ENCODE results near the gene ATP2B3. TPM values are rescaled to one million over a fixed set of nuclear protein-coding genes. Genes with fewer than 3 reads are reported as not detected.
A peak's percentile ranks its signal among the peaks of the same experiment; 100 is the strongest.

Gene ATP2B3
- total and polyA plus RNA-seq, 9 of the 15 experiments (the other 6 are each of a cell fraction or from before 2014, with no cell fraction given) = 0.04 TPM; not detected in 8

DNA sequence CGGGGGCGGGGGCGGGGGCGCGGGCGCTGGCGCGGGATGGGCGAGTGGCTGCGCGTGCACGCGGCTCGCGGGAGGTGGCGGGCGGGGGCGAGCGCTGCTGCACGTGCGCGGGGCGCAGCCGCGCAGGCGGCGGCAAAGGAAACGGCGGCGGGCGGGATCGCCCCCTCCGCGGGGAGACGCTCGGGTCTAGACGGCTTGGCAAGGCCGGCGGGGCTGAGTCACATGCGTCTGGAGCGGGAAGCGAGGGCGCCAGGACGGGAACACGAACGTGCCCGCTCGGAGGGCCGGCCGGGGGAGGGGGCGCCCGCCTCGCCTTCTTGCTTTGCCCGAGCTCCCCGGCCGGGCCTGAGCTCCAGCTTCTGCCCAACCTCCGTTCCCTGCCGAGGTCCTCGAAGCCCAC lies 42.7 kb upstream of the ATP2B3 start:
- no peak for FAIRE-seq
- peak overlapping the region; percentile 46 to 89; a peak in 3 of 4 replicates for H3K9ac ChIP-seq (ENCODE audit: insufficient read depth in 1 of 2, low read depth in 2 of 2, low read length in 2 of 2)
- 0% methylated on average over 3 of the region's 59 CpGs for WGBS (ENCODE audit: insufficient coverage, low coverage, missing lambda C conversion rate)
- H3K4me3 ChIP-seq = no peak overlapping the region
- intact Hi-C loops (cut with micrococcal nuclease) = loop anchor here (5.0 kb wide), 1 partner anchor 33 kb away; no protein-coding TSS in a partner anchor
- H3K9me1 ChIP-seq (ENCODE audit: control insufficient read depth, insufficient read depth, low read length) = no peaks in the 10 kb centered on the region
- no peaks in the 10 kb centered on the region for H4K20me1 ChIP-seq (replicated peaks; ENCODE audit: control insufficient read depth, insufficient read depth, low read length)
- H3K27me3 ChIP-seq (ENCODE audit: control insufficient read depth in 2 of 2, insufficient read depth in 2 of 2, low read length in 2 of 2) = no peaks in the 10 kb centered on the region
- peak overlapping the region; percentile 89 for H2AFZ ChIP-seq (ENCODE audit: low read depth, low read length)
- ChIA-PET CTCF (ENCODE audit: low intra/inter-chr PET ratio) (no interaction called here), POLR2A (no interaction called here)
- ATAC-seq = no peak
- H3K27ac ChIP-seq (ENCODE audit: extremely low read depth, low read depth, low read length) = no peak overlapping the region
- peak; percentile 47 to 77 (median 64) for DNase-seq (ENCODE audit: extremely low read depth in 1 of 4, low spot score in 3 of 4)
- H3K4me2 ChIP-seq (ENCODE audit: insufficient read depth, low read length) = peak overlapping the region; percentile 11; the same call in 1 of the 2 replicates
- no peaks in the 10 kb centered on the region for H3K36me3 ChIP-seq (ENCODE audit: control insufficient read depth, insufficient read depth, low read length)
- H3K4me1 ChIP-seq (replicated peaks in 1 of 2; ENCODE audit: control insufficient read depth in 2 of 2, insufficient read depth in 2 of 2, low read length in 2 of 2) = peaks cover 4 to 49% of the 10 kb centered on the region in 2 experiments; a peak in 4 of 5 replicates
- in situ Hi-C loops (cut with MboI) = no loop called here
- peaks cover 6% of the 10 kb centered on the region for H3K79me2 ChIP-seq (ENCODE audit: control insufficient read depth, insufficient read depth, low read length)
- H3K9me3 ChIP-seq (replicated peaks; ENCODE audit: control insufficient read depth, insufficient read depth, low read depth, low read length) = no peaks in the 10 kb centered on the region
- BruUV-seq (replicated peaks) = no TSS peak
- no peak for TF ChIP-seq MYBL2 (IDR thresholded peaks at IDR 0.05; ENCODE audit: low read depth)
- no peak for TF ChIP-seq MYBL2 (CRISPR knock-in tag; IDR thresholded peaks at IDR 0.05; ENCODE audit: borderline replicate concordance)
- no peak for TF ChIP-seq KDM1A (IDR thresholded peaks at IDR 0.05)
- no peak for TF ChIP-seq SOX6 (IDR thresholded peaks at IDR 0.05)
- TF ChIP-seq RFX1 (IDR thresholded peaks at IDR 0.05) = no peak
- no peak for TF ChIP-seq HNRNPK (IDR thresholded peaks at IDR 0.05; ENCODE audit: low read depth, low read length, poor library complexity, severe bottlenecking)
- TF ChIP-seq TBL1XR1 (IDR thresholded peaks at IDR 0.05; ENCODE audit: low read length in 2 of 2) = no peak
- 0 out of 2 replicates have a peak, but pooled peaks have one; percentile 21 for TF ChIP-seq RB1 (IDR thresholded peaks at IDR 0.05; ENCODE audit: low read depth)
- no peak for TF ChIP-seq STAT5B (CRISPR knock-in tag; IDR thresholded peaks at IDR 0.05)
- peak; percentile 69 for TF ChIP-seq POLR2G (IDR thresholded peaks at IDR 0.05; ENCODE audit: low read depth, low read length)
- TF ChIP-seq HEY1 (CRISPR knock-in tag; IDR thresholded peaks at IDR 0.05; ENCODE audit: borderline replicate concordance) = no peak
- no peak for TF ChIP-seq KDM4B (IDR thresholded peaks at IDR 0.05; ENCODE audit: borderline replicate concordance in 2 of 2, low read depth in 1 of 2)
- TF ChIP-seq, protein P1, sequence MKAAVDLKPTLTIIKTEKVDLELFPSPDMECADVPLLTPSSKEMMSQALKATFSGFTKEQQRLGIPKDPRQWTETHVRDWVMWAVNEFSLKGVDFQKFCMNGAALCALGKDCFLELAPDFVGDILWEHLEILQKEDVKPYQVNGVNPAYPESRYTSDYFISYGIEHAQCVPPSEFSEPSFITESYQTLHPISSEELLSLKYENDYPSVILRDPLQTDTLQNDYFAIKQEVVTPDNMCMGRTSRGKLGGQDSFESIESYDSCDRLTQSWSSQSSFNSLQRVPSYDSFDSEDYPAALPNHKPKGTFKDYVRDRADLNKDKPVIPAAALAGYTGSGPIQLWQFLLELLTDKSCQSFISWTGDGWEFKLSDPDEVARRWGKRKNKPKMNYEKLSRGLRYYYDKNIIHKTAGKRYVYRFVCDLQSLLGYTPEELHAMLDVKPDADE (conservative IDR thresholded peaks at IDR 0.05; ENCODE audit: control insufficient read depth, low read depth, low read length) = no peak
- TF ChIP-seq YBX1 (IDR thresholded peaks at IDR 0.05) = no peak
- no peak for TF ChIP-seq HNRNPLL (IDR thresholded peaks at IDR 0.05; ENCODE audit: low read depth, low read length, poor library complexity, severe bottlenecking)
- no peak for TF ChIP-seq SREBF1 (IDR thresholded peaks at IDR 0.05; ENCODE audit: borderline replicate concordance, low read depth, low read length)
- TF ChIP-seq, protein P2, sequence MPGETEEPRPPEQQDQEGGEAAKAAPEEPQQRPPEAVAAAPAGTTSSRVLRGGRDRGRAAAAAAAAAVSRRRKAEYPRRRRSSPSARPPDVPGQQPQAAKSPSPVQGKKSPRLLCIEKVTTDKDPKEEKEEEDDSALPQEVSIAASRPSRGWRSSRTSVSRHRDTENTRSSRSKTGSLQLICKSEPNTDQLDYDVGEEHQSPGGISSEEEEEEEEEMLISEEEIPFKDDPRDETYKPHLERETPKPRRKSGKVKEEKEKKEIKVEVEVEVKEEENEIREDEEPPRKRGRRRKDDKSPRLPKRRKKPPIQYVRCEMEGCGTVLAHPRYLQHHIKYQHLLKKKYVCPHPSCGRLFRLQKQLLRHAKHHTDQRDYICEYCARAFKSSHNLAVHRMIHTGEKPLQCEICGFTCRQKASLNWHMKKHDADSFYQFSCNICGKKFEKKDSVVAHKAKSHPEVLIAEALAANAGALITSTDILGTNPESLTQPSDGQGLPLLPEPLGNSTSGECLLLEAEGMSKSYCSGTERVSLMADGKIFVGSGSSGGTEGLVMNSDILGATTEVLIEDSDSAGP (CRISPR knock-in tag; IDR thresholded peaks at IDR 0.05) = no peak
- no peak for TF ChIP-seq CTBP1 (IDR thresholded peaks at IDR 0.05; ENCODE audit: borderline replicate concordance)
- no peak for TF ChIP-seq ERF (CRISPR knock-in tag; IDR thresholded peaks at IDR 0.05)
- no peak for TF ChIP-seq NFE2L1 (tag; IDR thresholded peaks at IDR 0.05; ENCODE audit: borderline replicate concordance, low read depth)
- TF ChIP-seq SRSF9 (IDR thresholded peaks at IDR 0.05; ENCODE audit: borderline replicate concordance, low read depth, low read length) = no peak
- TF ChIP-seq CXXC5 (CRISPR knock-in tag; IDR thresholded peaks at IDR 0.05) = peak; percentile 85

All from K562 (cell line).